ENCODE results near the gene ZMAT5.

ZMAT5 gene

GRCh38 chr22:29691636-29692326, 75.0 kb downstream of the ZMAT5 start:
- DNase-seq (ENCODE audit: low read depth in 2 of 2, low spot score in 1 of 2), result no peak

GRCh38 chr22:29690476-29690875, 76.3 kb downstream of the ZMAT5 start:
- no peak for DNase-seq (ENCODE audit: low read depth in 2 of 2, low spot score in 1 of 2)

- no peak for DNase-seq (ENCODE audit: low read depth in 2 of 2, low spot score in 1 of 2)
Observed at GRCh38 chr22:29689880-29690213, 77.0 kb downstream of the ZMAT5 start.

- DNase-seq (ENCODE audit: low read depth in 2 of 2, low spot score in 1 of 2), result no peak
Observed at GRCh38 chr22:29689206-29689879, 77.5 kb downstream of the ZMAT5 start.

- no peak for DNase-seq (ENCODE audit: low read depth in 2 of 2, low spot score in 1 of 2)
Observed at GRCh38 chr22:29684244-29684643, 82.6 kb downstream of the ZMAT5 start.

- no peak for DNase-seq (ENCODE audit: low read depth in 2 of 2, low spot score in 1 of 2)
Observed at GRCh38 chr22:29683536-29683935, 83.3 kb downstream of the ZMAT5 start.

All from stimulated activated CD8-positive, alpha-beta memory T cell treated with anti-CD3 and anti-CD28 coated beads, Interleukin-4, amount 100 ng/mL, for 4 hours (primary cell).